ENCODE data around the gene SUGP2.

SUGP2 gene

DNA sequence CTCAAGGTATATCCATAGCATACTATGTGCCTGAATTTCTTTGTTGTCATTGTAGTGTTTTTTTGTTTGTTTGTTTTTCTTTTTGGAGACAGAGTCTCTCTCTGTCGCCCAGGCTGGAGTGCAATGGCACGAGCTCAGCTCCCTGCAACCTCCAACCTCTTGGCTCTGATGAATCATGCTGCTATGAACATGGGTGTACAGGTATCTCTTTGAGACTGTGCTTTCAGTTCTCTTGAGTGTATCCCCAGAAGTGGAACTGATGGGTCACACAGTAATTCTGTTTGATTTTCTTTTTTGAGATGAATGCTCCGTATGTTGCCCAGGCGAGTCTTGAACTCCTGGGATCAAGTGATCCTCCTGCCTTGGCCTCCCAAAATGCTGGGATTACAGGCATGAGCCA, 16.8 kb upstream of the SUGP2 start:
- no peak for DNase-seq (ENCODE audit: low read depth, low spot score)
- TF ChIP-seq, protein P1, sequence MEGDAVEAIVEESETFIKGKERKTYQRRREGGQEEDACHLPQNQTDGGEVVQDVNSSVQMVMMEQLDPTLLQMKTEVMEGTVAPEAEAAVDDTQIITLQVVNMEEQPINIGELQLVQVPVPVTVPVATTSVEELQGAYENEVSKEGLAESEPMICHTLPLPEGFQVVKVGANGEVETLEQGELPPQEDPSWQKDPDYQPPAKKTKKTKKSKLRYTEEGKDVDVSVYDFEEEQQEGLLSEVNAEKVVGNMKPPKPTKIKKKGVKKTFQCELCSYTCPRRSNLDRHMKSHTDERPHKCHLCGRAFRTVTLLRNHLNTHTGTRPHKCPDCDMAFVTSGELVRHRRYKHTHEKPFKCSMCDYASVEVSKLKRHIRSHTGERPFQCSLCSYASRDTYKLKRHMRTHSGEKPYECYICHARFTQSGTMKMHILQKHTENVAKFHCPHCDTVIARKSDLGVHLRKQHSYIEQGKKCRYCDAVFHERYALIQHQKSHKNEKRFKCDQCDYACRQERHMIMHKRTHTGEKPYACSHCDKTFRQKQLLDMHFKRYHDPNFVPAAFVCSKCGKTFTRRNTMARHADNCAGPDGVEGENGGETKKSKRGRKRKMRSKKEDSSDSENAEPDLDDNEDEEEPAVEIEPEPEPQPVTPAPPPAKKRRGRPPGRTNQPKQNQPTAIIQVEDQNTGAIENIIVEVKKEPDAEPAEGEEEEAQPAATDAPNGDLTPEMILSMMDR (IDR thresholded peaks at IDR 0.05; ENCODE audit: low read depth, low read length) = no peak
- H3K4me3 ChIP-seq (ENCODE audit: low read depth, low read length) = no peak overlapping the region
- in situ Hi-C loops (cut with HindIII; ENCODE audit: low sequenced_read_pairs) = no loop called here

DNA sequence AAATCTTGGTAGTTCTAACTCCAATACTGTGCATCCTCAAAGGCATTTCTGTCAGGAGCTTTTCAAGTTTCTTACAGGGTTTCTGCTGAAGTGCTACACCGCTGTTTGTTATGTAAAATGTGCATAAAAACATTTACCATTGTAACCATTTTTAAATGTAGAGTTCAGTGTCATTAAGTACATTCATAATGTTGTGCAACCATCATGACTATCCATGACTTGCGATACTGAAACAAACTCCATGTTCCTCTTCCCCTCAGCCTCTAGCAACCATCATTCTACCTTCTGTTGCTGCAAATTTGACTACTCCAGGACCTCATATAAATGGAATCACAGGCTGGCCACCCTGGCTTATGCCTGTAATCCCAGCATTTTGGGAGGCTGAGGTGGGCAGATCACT, 16.1 kb upstream of the SUGP2 start:
- no peak for DNase-seq (ENCODE audit: low read depth, low spot score)
- TF ChIP-seq, protein P1 (IDR thresholded peaks at IDR 0.05; ENCODE audit: low read depth, low read length) = no peak
- in situ Hi-C loops (cut with HindIII; ENCODE audit: low sequenced_read_pairs) = no loop called here
- no peak overlapping the region for H3K4me3 ChIP-seq (ENCODE audit: low read depth, low read length)

DNA sequence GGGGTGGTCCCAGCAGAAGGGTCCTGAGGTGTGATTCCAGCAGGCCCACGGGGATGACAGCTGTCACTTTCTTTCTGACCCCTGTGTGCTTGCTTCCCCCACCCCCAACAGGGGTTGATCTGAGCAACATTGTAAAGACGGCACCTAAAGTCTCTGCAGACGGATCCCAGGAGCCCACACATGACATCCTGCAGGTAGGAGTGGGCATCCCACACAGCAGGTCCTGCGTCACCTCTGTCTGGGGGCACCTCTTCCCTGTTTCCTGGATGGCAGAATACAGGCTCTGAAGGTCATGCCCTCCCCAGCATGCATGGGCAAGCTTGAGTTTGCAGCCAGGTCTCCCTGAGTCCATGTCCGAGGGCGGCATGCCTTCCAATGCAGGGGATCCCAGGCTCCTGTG, 10.6 kb upstream of the SUGP2 start:
- DNase-seq (ENCODE audit: low read depth, low spot score) = no peak
- in situ Hi-C loops (cut with HindIII; ENCODE audit: low sequenced_read_pairs) = no loop called here
- TF ChIP-seq, protein P1 (IDR thresholded peaks at IDR 0.05; ENCODE audit: low read depth, low read length) = no peak
- H3K4me3 ChIP-seq (ENCODE audit: low read depth, low read length) = no peak overlapping the region

DNA sequence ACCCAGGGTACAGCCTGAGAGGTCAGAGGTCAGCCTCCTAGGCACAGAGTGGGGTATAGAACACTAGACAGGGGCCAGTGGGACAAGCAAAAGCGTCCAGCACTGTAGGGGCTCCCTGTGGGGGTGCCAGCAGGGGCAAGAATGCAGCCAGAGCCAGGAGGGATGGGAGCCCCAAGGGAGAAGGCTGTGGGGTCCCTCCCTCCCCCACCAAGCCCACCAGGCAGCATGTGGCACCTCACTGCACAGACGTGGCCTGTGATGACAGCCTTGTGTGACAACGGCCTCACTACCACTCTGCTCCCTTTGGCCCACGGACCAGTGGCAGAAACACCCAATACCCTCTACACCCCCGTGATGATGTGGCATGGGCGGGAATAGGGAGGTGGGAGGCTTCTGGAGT, 10.2 kb upstream of the SUGP2 start:
- TF ChIP-seq, protein P1 (IDR thresholded peaks at IDR 0.05; ENCODE audit: low read depth, low read length) = no peak
- no peak for DNase-seq (ENCODE audit: low read depth, low spot score)
- H3K4me3 ChIP-seq (ENCODE audit: low read depth, low read length) = no peak overlapping the region
- in situ Hi-C loops (cut with HindIII; ENCODE audit: low sequenced_read_pairs) = no loop called here

DNA sequence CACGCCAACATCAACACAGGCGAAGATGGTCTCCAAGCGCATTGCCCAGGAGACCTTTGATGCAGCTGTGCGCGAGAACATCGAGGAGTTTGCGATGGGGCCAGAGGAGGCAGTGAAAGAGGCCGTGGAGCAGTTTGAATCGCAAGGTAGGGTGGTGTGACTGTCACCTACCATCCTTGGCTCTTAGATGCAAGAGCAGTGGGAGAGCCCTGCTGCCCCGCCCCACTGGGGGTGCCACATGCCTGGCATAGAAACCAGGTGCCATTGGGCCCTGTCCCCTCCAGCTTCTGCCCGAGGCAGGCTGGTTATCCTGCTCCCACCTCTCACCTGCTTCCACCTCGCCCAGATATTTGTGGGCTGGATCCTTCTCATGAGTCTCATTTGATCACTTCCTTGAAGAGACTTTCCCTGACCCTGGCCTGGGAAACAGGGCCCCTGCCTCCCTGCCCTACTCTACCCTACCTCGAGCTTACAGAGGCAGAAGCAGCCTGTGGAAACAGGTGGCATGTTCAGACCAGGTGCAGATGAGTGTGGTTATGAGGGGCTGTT, 9.5 kb upstream of the SUGP2 start:
- in situ Hi-C loops (cut with HindIII; ENCODE audit: low sequenced_read_pairs) = no loop called here
- TF ChIP-seq, protein P1 (IDR thresholded peaks at IDR 0.05; ENCODE audit: low read depth, low read length) = no peak
- DNase-seq (ENCODE audit: low read depth, low spot score) = no peak
- H3K4me3 ChIP-seq (ENCODE audit: low read depth, low read length) = no peak overlapping the region

DNA sequence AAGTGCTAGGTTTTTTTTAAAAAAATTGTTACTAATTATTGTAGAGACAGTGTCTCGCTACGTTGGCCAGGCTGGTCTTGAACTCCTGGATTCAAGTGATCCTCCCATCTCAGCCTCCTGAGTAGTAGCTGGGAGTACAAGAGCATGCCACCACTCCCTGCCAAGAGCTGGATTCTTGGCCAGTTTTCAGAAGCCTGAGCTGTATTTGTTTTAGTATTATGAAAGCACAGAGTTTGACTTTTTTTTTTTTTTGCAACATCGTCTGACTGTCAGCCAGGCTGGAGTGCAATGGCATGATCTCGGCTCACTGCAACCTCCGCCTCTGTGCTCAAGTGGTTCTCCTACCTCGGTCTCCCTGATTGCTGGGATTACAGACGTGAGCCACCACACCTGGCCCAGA, 7.1 kb upstream of the SUGP2 start:
- no peak overlapping the region for H3K4me3 ChIP-seq (ENCODE audit: low read depth, low read length)
- TF ChIP-seq, protein P1 (IDR thresholded peaks at IDR 0.05; ENCODE audit: low read depth, low read length) = no peak
- in situ Hi-C loops (cut with HindIII; ENCODE audit: low sequenced_read_pairs) = no loop called here
- DNase-seq (ENCODE audit: low read depth, low spot score) = peak; percentile 71

DNA sequence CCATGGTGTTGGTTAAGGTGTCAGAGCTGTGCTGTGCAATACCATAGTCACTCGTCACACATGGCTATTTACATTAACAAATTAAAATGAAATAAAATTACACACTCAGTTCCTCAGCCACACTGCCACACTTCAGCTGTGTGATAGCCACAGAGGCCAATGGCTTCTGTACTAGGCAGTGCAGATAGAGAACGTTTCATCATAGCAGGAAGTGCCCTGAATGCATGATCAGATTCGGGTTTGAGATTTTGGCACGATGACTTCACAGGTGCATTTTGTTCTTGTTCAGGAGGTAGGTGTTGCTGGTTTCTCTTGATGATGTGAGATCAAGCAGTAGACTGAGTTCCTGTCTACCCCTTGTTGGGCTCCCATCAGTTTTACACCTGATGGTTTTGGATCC, 6.6 kb upstream of the SUGP2 start:
- in situ Hi-C loops (cut with HindIII; ENCODE audit: low sequenced_read_pairs) = no loop called here
- TF ChIP-seq, protein P1 (IDR thresholded peaks at IDR 0.05; ENCODE audit: low read depth, low read length) = no peak

More for the DNA sequence above, 6.6 kb upstream of the SUGP2 start:
- H3K4me3 ChIP-seq (ENCODE audit: low read depth, low read length) = no peak overlapping the region
- DNase-seq (ENCODE audit: low read depth, low spot score) = no peak

All from astrocyte of the spinal cord (primary cell).